Stimulated activated CD4-positive, alpha-beta T cell treated with anti-CD3 and anti-CD28 coated beads, Interleukin-2, amount 100 ng/mL, for 4 hours (primary cell): ENCODE data around the gene LIG4.
A peak's percentile ranks its signal among the peaks of the same experiment; 100 is the strongest.

ENCODE experiments used
- DNase-seq: peaks from one replicate; pipeline ENCODE4 v3.0.0-alpha.2; 2020; ENCODE audit warnings: low read depth

The LIG4 gene

DNA sequence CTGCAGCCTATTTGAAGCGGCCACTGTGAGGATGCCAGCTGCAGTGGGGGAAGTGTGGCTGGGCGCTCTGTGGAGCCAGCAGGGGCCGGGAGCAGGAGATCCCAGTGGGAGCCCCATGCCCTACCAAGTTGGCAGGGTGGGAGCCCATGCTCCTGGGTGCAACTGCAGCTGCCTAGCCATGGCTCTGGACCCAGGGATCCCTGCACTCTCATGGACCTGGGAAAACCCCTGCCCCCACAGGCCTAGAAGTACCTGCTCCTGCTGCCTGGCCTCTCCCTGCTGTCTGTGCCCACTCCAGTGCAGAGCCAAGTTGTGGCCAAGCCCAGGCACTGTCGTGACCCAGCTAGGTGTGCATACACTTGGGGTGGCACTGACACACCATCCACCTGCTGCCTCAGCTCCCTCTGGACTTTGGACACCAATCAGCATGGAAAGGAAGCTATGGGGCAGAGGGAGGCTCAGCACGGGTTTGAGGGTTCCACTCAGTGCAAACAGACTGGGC, 20.9 kb downstream of the LIG4 start:
- DNase-seq = no peak

DNA sequence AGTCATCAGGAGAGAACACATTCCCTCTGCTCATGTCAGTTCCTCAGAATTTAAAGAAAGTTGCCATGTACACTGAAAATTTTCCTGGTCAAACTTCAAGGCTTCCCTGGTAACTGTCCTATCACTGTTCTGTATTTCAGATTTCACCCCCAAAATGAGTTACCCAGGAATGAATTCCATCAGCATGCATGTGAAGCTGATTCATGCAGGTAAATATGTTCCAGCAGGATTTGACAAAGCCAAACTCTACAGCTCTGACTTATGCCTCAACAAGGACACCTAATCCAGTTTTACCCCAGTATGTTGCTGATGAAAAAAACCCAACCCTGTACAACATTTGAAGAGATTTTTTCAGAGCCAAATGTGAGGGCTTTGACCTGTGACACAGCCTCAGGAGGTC, 21.5 kb downstream of the LIG4 start:
- DNase-seq = no peak

DNA sequence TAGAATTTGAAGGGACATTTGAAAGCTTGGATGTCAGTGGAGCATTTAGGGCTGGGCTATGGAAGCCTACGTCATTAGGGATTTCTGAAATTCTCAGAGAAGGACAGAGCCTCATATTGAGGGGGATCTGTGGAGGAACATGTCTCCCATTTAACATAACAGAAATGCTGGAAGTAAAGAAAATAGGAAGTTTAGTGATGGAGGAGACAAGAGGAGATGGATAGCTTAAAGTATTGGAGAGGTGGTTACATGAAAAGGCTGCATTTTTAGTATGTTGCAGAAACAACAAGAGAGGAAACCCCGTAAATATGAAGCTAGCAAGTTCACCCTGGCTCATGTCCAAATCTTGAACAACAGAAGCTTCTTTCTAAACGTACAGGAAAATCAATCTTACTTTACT, 24.4 kb downstream of the LIG4 start:
- no peak for DNase-seq

DNA sequence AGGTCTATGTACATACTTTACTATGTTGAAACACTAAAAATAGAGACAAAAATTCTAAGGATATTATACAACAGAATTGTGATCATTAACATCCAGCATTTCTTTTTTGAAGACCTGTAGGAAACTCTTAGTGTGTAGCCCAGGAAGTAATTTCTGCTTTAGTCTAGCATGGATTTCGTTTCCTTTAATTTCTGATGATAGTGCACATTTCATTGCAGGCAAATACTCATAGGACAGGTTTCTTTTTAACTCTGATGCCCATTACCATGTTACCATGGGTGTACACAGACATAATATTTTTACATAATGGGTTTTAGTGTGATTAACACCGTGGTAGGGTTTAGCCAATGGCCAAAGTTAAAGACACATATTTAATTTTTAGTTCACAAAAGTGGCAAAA, 27.1 kb downstream of the LIG4 start:
- no peak for DNase-seq

DNA sequence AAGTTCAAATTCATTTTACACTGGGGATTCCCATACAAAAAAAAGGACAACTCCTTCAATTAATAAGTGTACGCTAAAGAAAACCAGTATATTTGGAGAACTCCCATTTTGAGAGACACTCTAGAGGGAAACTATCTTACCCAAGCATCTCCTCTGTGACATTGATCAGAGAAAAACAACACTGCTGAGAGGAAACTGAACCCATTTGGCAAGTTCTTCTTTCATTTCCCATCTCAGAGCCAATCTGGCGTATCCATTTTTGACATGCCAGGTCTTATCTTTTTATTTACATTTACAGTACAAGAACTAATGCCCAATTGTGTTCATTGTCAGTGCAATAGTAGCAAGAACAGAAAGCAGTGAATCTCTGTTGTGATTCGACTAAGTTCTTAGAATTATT, 30.1 kb downstream of the LIG4 start:
- no peak for DNase-seq

DNA sequence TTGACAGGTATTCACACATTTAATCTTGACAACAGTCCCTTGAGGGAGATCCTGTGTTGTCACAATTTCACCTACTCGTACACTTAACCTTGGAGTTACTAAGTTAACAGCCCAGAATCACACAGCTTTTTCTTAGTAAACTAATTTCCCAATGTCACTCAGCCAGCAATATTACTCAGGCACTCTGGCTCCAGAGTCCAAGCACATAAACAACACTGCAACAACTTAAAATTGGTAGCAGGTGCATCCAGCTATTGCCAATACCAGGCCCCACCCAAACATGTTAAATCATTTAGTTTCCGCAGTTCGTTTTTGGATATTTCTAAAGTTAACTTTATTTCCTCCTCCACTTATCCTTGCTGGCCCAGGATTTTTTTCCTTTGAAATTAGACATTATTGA, 32.7 kb downstream of the LIG4 start:
- DNase-seq = no peak

DNA sequence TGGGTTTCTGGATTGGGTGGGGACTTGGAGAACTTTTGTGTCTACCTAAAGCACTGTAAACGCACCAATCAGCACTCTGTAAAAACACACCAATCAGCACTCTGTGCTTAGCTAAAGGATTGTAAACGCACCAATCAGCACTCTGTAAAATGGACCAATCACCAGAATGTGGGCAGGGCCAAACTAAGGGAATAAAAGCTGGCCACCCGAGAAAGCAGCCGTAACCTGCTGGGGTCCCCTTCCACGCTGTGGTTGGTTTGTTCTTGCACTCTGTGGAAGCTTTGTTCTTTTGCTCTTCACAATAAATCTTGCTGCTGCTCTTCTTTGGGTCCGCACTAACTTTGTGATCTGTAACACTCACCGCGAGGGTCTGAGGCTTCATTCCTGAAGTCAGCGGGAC, 37.3 kb downstream of the LIG4 start:
- DNase-seq = no peak

DNA sequence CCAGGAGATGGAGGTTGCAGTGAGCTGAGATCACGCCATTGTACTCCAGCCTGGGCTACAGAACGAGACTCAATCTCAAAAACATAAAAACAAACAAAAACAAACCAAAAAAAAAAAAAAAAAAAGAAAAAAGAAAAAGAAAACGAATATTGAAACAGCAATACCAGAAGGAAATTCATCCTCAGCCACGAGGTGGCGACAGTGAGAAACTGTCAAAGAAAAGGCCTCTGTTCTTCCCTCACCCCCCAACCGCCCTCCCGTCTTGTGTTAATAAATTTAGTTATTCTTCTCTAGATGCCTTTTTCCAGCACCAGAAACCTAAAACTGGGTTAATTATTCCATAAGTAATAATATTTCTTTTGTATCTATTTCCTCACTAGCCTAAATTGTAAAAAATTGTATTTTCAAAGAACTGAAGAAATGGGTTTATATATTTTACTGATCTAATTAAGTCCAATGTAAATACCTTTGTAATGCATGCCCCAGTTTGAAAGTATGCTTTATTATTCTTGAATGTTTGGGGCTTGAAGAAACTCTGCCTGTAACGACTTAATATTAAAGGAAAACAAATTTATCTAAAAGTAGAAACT, 38.6 kb downstream of the LIG4 start:
- peak; percentile 35 for DNase-seq

DNA sequence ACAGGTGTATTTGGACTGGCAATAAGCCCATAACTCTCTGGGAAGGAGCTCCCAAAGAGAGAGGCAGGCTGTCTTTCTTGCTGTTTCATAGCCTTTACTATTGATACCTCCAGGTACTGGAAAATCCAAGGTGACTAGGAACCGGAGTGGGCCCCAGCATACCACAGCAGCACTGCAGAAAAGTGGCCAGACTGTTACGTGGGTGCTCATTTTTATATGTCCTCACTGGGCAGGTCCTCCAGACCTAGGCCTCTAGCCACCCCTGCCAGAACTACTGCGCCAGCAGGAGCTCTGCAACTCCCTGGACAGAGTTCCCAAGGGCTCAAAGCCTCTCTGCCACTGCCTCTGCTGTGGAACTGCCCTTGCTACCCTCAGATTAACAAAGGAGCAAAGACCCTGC, 46.4 kb downstream of the LIG4 start:
- no peak for DNase-seq

DNA sequence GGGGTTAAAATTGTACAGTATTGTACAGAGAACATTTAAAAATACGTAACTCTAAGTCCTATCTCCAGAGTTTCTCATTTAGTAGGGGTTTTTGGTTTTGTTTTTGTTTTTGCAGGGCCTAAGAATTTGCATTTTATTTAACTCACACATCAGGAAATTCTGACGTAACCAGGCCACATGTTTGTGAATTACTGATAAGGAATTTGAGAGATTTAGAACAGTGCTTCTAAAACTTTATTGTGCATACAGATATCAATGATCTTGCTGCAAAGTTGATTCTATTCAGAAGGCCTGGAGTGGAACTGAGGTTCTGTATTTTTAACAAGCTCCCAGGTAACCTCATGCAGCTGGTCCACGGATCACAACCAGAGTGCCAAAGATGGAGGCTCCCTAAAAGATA, 49.3 kb downstream of the LIG4 start:
- DNase-seq = no peak

DNA sequence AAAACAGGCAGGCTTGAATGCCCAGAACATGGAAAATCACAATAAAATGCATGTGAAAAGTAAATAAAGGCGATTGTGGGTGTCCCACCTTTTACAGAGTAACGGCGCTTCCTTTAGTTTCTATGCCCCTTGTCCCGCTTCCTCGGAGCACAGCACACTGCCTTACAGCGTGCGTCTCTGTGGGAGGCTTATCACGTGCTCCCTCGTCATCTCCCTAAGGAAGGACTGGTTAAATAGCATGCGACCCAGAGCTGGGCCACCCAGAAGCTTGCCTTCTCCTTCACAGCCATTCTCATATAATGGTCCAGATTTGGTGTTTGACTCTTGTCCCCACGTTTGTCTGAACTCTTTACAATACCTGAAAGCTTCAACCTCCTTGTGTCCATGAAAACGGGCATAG, 56.6 kb downstream of the LIG4 start:
- DNase-seq = no peak
